GM12873 (cell line): ENCODE results near the gene MC4R.

Experiments used
- CTCF ChIP-seq: IDR thresholded peaks from 2 replicates; pipeline ENCODE4 v1.5.1; 2012; ENCODE audit warnings: low read depth, mild to moderate bottlenecking, moderate library complexity, low read length, control low read depth; ENCODE audit not compliant: insufficient read depth; ENCODE audit errors: missing control alignments

MC4R gene

DNA sequence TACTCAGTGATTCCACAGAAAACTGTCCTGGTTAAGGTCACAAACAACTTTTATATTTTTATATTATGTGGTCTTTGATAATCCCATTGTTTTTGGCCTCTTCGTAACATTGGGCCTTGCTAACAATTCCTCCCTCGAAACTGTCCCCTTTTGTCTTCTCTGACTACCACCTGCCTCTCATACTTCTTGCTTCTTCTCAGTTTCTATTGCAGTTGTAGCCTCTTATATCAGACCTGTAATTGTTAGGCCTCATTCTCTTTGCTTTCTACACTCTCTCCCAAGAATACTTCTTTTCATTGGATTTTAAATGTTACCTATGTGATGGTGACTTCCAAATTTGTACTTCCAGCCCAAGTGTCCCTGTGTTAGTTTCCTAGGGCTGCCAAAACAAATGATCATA, 44.7 kb downstream of the MC4R start:
- no peak for TF ChIP-seq CTCF

DNA sequence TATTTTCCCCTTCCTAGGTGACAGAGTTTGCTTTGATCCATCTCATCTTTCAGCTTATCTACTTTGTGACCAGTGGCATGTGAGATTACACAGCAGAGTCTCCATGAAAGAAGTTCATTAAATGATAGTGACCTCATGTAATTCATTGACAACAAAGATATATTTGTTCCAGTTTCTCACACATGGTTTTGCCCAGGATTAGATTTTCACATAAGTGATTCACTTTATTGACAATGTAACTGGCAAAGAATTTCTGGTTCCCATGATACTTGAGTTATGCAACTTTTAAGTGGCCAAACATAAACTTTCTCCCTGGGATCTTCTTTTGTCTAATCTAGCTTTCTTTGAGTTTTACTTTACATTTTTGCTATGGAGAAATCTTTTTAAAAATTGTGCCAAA, 50.0 kb downstream of the MC4R start:
- no peak for TF ChIP-seq CTCF
